OCI-LY3 (cell line): ENCODE measurements around the gene RAPSN.

Source experiments
- H2AFZ ChIP-seq: fragments of 200-600, 300-600 bp; shearing (Covaris generic); 2 replicates; pipeline ENCODE4 v1.6.0; 2014; ENCODE audit warnings: antibody characterized with exemption, low read depth, low read length
- H3K27ac ChIP-seq: fragments of 200-600, 300-600 bp; sonication (generic); 2 replicates; pipeline ENCODE4 v1.5.1; 2014; ENCODE audit warnings: mild to moderate bottlenecking, low read length, moderate library complexity, mixed read lengths
- H3K27me3 ChIP-seq: fragments of 200-600, 300-600 bp; sonication (generic); 2 replicates; pipeline ENCODE4 v1.6.1; 2014; ENCODE audit warnings: low read depth, low read length, mixed read lengths
- H3K36me3 ChIP-seq: fragments of 200-600, 300-600 bp; sonication (generic); replicated peaks from 2 replicates; pipeline ENCODE3; 2014; ENCODE audit warnings: low read depth, low read length, mixed read lengths
- H3K4me1 ChIP-seq: fragments of 300-600, 200-600 bp; sonication (generic); 2 replicates; pipeline ENCODE4 v1.6.1; 2014; ENCODE audit warnings: low read length, mixed read lengths
- H3K4me2 ChIP-seq: fragments of 200-600, 300-600 bp; sonication (generic); 2 replicates; pipeline ENCODE4 v1.6.1; 2014; ENCODE audit warnings: low read length, mixed read lengths
- H3K4me3 ChIP-seq: fragments of 300-600, 200-600 bp; sonication (generic); 2 replicates; pipeline ENCODE4 v1.5.1; 2014; ENCODE audit warnings: antibody characterized with exemption, mild to moderate bottlenecking, low read length, moderate library complexity
- H3K79me2 ChIP-seq: fragments of 300-600, 200-600 bp; shearing (Covaris generic); 2 replicates; pipeline ENCODE4 v1.6.1; 2014; ENCODE audit warnings: mild to moderate bottlenecking, low read length, mixed read lengths
- H3K9ac ChIP-seq: fragments of 300-600, 200-600 bp; shearing (Covaris generic); 2 replicates; pipeline ENCODE4 v1.6.0; 2014; ENCODE audit warnings: mild to moderate bottlenecking, low read length, moderate library complexity
- H3K9me3 ChIP-seq: fragments of 200-600, 300-600 bp; shearing (Covaris generic); 2 replicates; pipeline ENCODE4 v1.6.1; 2014; ENCODE audit warnings: low read length, mixed read lengths; ENCODE audit not compliant: insufficient read depth
- H4K20me1 ChIP-seq: fragments of 200-600, 300-600 bp; sonication (generic); 2 replicates; pipeline ENCODE4 v1.6.1; 2016; ENCODE audit warnings: low read length, mixed read lengths; ENCODE audit not compliant: insufficient read depth
- EZH2phosphoT487 ChIP-seq: fragments of 200-600 bp; shearing (Covaris generic); IDR thresholded peaks from 2 replicates; pipeline ENCODE4 v1.6.1; 2018; ENCODE audit warnings: antibody characterized with exemption, mixed run types, low read depth
- TF ChIP-seq, protein P1 (sequence below): fragments of 200-600, 300-600 bp; sonication (generic); IDR thresholded peaks from 2 replicates; pipeline ENCODE4 v1.5.1; 2014; ENCODE audit warnings: antibody characterized with exemption, low read length, low read depth

RAPSN gene

DNA sequence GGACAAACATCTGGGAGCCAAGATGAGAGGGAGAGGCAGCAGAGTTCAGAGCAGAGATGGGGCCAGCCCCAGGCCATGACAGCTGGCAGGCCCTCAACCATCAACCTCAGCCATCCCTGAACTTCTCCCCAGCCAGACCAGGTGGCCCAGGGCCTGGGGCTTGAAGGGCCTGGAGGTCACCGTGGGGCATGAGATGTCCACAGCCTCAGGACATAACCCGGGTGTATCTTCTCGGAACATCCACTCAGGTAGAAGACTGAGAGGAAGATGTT is 53.0 kb downstream of the RAPSN start:
- no peak overlapping the region for H3K4me2 ChIP-seq
- H3K4me3 ChIP-seq = no peak overlapping the region
- TF ChIP-seq, protein P1, sequence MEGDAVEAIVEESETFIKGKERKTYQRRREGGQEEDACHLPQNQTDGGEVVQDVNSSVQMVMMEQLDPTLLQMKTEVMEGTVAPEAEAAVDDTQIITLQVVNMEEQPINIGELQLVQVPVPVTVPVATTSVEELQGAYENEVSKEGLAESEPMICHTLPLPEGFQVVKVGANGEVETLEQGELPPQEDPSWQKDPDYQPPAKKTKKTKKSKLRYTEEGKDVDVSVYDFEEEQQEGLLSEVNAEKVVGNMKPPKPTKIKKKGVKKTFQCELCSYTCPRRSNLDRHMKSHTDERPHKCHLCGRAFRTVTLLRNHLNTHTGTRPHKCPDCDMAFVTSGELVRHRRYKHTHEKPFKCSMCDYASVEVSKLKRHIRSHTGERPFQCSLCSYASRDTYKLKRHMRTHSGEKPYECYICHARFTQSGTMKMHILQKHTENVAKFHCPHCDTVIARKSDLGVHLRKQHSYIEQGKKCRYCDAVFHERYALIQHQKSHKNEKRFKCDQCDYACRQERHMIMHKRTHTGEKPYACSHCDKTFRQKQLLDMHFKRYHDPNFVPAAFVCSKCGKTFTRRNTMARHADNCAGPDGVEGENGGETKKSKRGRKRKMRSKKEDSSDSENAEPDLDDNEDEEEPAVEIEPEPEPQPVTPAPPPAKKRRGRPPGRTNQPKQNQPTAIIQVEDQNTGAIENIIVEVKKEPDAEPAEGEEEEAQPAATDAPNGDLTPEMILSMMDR = no peak
- TF ChIP-seq EZH2phosphoT487 = no peak
- no peak overlapping the region for H3K9ac ChIP-seq
- H3K27ac ChIP-seq = no peak overlapping the region
- peaks cover 49% of the 10 kb centered on the region for H3K4me1 ChIP-seq
- no peaks in the 10 kb centered on the region; the same call in 1 of the 2 replicates for H3K9me3 ChIP-seq
- H3K27me3 ChIP-seq = no peaks in the 10 kb centered on the region
- no peaks in the 10 kb centered on the region for H4K20me1 ChIP-seq
- H3K79me2 ChIP-seq = no peaks in the 10 kb centered on the region
- H2AFZ ChIP-seq = peak overlapping the region; percentile 6; the same call in 1 of the 2 replicates
- H3K36me3 ChIP-seq = no peaks in the 10 kb centered on the region

- H3K9ac ChIP-seq = peak overlapping the region; percentile 66
- H4K20me1 ChIP-seq = no peaks in the 10 kb centered on the region
- no peaks in the 10 kb centered on the region for H3K36me3 ChIP-seq
- TF ChIP-seq, protein P1 = no peak
- TF ChIP-seq EZH2phosphoT487 = no peak
- H3K4me3 ChIP-seq = peak overlapping the region; percentile 60
- H3K4me1 ChIP-seq = peaks cover 49% of the 10 kb centered on the region
- H3K27me3 ChIP-seq = no peaks in the 10 kb centered on the region
- peak overlapping the region; percentile 97 for H2AFZ ChIP-seq
- H3K4me2 ChIP-seq = peak overlapping the region; percentile 69
- H3K9me3 ChIP-seq = no peaks in the 10 kb centered on the region; the same call in 1 of the 2 replicates
- H3K27ac ChIP-seq = peak overlapping the region; percentile 77
- no peaks in the 10 kb centered on the region for H3K79me2 ChIP-seq
Observed at GRCh38 chr11:47395223-47396048, 53.5 kb downstream of the RAPSN start.

DNA sequence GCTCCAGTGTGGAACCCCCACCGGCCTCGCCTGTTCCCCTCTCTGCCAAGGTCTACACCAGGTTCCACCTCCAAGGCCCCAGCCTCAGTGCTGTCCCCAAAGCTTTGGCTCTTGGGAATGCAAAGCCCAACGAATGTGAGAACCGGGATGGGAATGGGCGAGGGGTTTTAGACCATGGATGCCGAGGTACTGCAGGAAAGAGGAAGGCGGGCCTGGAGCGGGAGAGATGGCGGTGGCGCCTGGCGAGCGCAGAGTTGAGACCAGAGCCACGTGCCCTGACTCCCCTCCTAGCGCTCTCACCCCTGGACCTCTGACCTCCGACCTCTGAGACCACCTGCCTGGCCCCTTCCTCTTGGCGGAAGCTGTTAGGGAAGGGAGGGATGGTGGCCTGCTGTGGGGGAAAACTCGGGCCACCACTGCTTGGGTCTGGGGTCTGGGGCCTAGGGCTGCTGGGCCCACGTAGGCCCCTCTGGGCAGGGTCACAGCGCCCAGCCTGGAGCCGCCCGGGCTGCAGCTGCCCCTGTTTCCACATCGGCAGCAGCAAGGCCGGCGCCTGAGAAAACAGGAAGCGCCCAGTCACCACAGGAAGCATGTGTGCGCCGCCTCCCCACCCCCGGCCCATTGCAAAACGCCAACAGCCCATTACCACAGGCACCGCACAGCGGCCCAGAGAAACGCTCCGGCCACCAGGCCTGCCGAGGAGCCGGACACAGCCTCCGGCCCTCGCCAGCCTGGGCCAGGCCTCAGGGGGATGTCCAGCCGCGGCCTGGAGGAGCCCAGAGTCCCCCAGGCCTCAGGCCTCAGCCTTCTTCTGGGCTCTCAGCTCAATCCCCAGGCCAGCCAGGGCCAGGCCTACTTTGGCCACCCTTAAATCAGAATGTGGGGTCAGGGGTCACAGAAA is 54.4 kb downstream of the RAPSN start:
- TF ChIP-seq EZH2phosphoT487 = no peak
- TF ChIP-seq, protein P1 = no peak

GRCh38 chr11:47394050-47394321 is 55.0 kb downstream of the RAPSN start:
- peaks cover 42% of the 10 kb centered on the region for H3K4me1 ChIP-seq
- H4K20me1 ChIP-seq = no peaks in the 10 kb centered on the region
- TF ChIP-seq, protein P1 = no peak
- no peak for TF ChIP-seq EZH2phosphoT487
- H3K4me2 ChIP-seq = peak overlapping the region; percentile 69; the same call in 1 of the 2 replicates
- H3K79me2 ChIP-seq = no peaks in the 10 kb centered on the region
- no peak overlapping the region for H3K4me3 ChIP-seq
- H3K27ac ChIP-seq = no peak overlapping the region
- H3K27me3 ChIP-seq = no peaks in the 10 kb centered on the region
- H3K36me3 ChIP-seq = no peaks in the 10 kb centered on the region
- no peaks in the 10 kb centered on the region for H3K9me3 ChIP-seq
- peak overlapping the region; percentile 97; the same call in 1 of the 2 replicates for H2AFZ ChIP-seq
- H3K9ac ChIP-seq = peak overlapping the region; percentile 66; the same call in 1 of the 2 replicates

More for the DNA sequence above, 54.4 kb downstream of the RAPSN start:
- H2AFZ ChIP-seq = peak overlapping the region; percentile 97
- H3K4me1 ChIP-seq = peaks cover 46% of the 10 kb centered on the region
- H3K79me2 ChIP-seq = no peaks in the 10 kb centered on the region
- no peaks in the 10 kb centered on the region for H3K9me3 ChIP-seq
- peak overlapping the region; percentile 69 for H3K4me2 ChIP-seq
- H3K4me3 ChIP-seq = peak overlapping the region; percentile 60
- no peaks in the 10 kb centered on the region for H4K20me1 ChIP-seq
- no peaks in the 10 kb centered on the region for H3K27me3 ChIP-seq
- no peaks in the 10 kb centered on the region for H3K36me3 ChIP-seq
- H3K9ac ChIP-seq = peak overlapping the region; percentile 66
- H3K27ac ChIP-seq = peak overlapping the region; percentile 77
